GM12873 (cell line): ENCODE data around the gene IPO4.

Experiments used
- CTCF ChIP-seq: IDR thresholded peaks from 2 replicates; pipeline ENCODE4 v1.5.1; 2012; ENCODE audit warnings: low read depth, mild to moderate bottlenecking, moderate library complexity, low read length, control low read depth; ENCODE audit not compliant: insufficient read depth; ENCODE audit errors: missing control alignments

The IPO4 gene

GRCh38 chr14:24150061-24150460, 38.6 kb downstream of the IPO4 start:
- TF ChIP-seq CTCF: no peak

GRCh38 chr14:24149302-24149969, 39.2 kb downstream of the IPO4 start:
- TF ChIP-seq CTCF: no peak

GRCh38 chr14:24147761-24148428, 40.7 kb downstream of the IPO4 start:
- no peak for TF ChIP-seq CTCF

GRCh38 chr14:24146978-24147760, 41.4 kb downstream of the IPO4 start, which contains the start of gene RNF31:
Gene RNF31 (plus strand): TSS chr14:24147498. CDS start chr14:24147699, 201 bp downstream.
- TF ChIP-seq CTCF: no peak

GRCh38 chr14:24146453-24146977, 42.1 kb downstream of the IPO4 start, which contains the start of gene PSME2:
Gene PSME2 (minus strand): TSS chr14:24146610. CDS start chr14:24146581, 29 bp downstream.
- TF ChIP-seq CTCF: no peak

- TF ChIP-seq CTCF: no peak
Observed at GRCh38 chr14:24145690-24146452, 42.7 kb downstream of the IPO4 start.
